WTC11 (cell line): ENCODE measurements around the gene RNF31. TPM values are rescaled to one million over a fixed set of nuclear protein-coding genes. Genes with fewer than 3 reads are reported as not detected.

Source experiments
- ATAC-seq: fragments of 200-7000 bp; cut with Tn5 transposase; 2 replicates; pipeline ENCODE4 v1.10.0; 2021; ENCODE audit warnings: mild to moderate bottlenecking, moderate library complexity
- CTCF ChIA-PET: fragments of 300-600 bp; sonication (Branson Sonifier 250); formaldehyde crosslinking; loops from one replicate; lab custom pipeline; 2021; ENCODE audit warnings: antibody characterized with exemption; lab: Charles Lee
- POLR2A ChIA-PET: fragments of 350-600 bp; sonication (Branson Sonifier 250); formaldehyde crosslinking; loops from one replicate; lab custom pipeline; 2021; ENCODE audit warnings: antibody characterized with exemption; lab: Charles Lee
- DNase-seq: peaks from one replicate; pipeline ENCODE4 v3.0.0; 2021; ENCODE audit warnings: low spot score
- H3K27ac Mint-ChIP-seq: 2 replicates; pipeline ENCODE4 v1.8.0; 2021; ENCODE audit warnings: mixed read lengths
- H3K27me3 Mint-ChIP-seq: 2 replicates; pipeline ENCODE4 v1.8.0; 2021; ENCODE audit warnings: low read depth, mild to moderate bottlenecking, moderate library complexity, mixed read lengths
- H3K36me3 Mint-ChIP-seq: 2 replicates; pipeline ENCODE4 v1.8.0; 2021; ENCODE audit warnings: mixed read lengths
- H3K4me1 Mint-ChIP-seq: 2 replicates; pipeline ENCODE4 v1.8.0; 2022; ENCODE audit warnings: mixed read lengths
- H3K4me3 Mint-ChIP-seq: 2 replicates; pipeline ENCODE4 v1.8.0; 2021; ENCODE audit warnings: mild to moderate bottlenecking, moderate library complexity, mixed read lengths
- H3K9me3 Mint-ChIP-seq: 2 replicates; pipeline ENCODE4 v1.8.0; 2021; ENCODE audit warnings: mixed read lengths
- CREM ChIP-seq: sonication (generic); formaldehyde crosslinking; IDR thresholded peaks from 2 replicates; pipeline ENCODE4 v1.8.1; 2022; ENCODE audit warnings: mild to moderate bottlenecking, missing genetic modification reagents, moderate library complexity
- GRHL2 ChIP-seq: fragments of 250-450 bp; sonication (Bioruptor Pico); IDR thresholded peaks from 2 replicates; pipeline ENCODE4 v1.8.0; 2022; ENCODE audit warnings: mild to moderate bottlenecking, moderate library complexity; ENCODE audit not compliant: insufficient replicate concordance, severe bottlenecking
- IRF2 ChIP-seq: sonication (generic); formaldehyde crosslinking; IDR thresholded peaks from 2 replicates; pipeline ENCODE4 v1.8.0; 2022; ENCODE audit warnings: low read depth, missing genetic modification reagents, borderline replicate concordance
- NR1H2 ChIP-seq: sonication (generic); formaldehyde crosslinking; IDR thresholded peaks from 2 replicates; pipeline ENCODE4 v1.9.0; 2021; ENCODE audit warnings: mild to moderate bottlenecking, moderate library complexity, missing genetic modification reagents
- OVOL2 ChIP-seq: fragments of 250-450 bp; sonication (Bioruptor Pico); IDR thresholded peaks from 2 replicates; pipeline ENCODE4 v1.9.0; 2021; ENCODE audit warnings: mild to moderate bottlenecking, borderline replicate concordance
- RORB ChIP-seq: fragments of 250-450 bp; sonication (Bioruptor Pico); IDR thresholded peaks from 2 replicates; pipeline ENCODE4 v1.9.0; 2021; ENCODE audit warnings: mild to moderate bottlenecking
- TCF7 ChIP-seq: sonication (generic); formaldehyde crosslinking; IDR thresholded peaks from 2 replicates; pipeline ENCODE4 v1.8.0; 2022; ENCODE audit warnings: mild to moderate bottlenecking, low read depth, missing genetic modification reagents, moderate library complexity
- ZNF232 ChIP-seq: sonication (generic); formaldehyde crosslinking; IDR thresholded peaks from 2 replicates; pipeline ENCODE4 v1.8.0; 2022; ENCODE audit warnings: mild to moderate bottlenecking, missing genetic modification reagents
- ZNF263 ChIP-seq: sonication (generic); formaldehyde crosslinking; IDR thresholded peaks from 2 replicates; pipeline ENCODE4 v1.8.1; 2022; ENCODE audit warnings: low read depth, mild to moderate bottlenecking, moderate library complexity, missing genetic modification reagents
- total RNA-seq: library from RNA; stranded (reverse); gene quantifications from 3 replicates; pipeline ENCODE4 v1.2.3, GENCODE V29; 2021
- TF ChIP-seq, protein P1 (sequence below): sonication (generic); formaldehyde crosslinking; IDR thresholded peaks from 2 replicates; pipeline ENCODE4 v1.8.0; 2023; ENCODE audit warnings: missing genetic modification reagents, mild to moderate bottlenecking, borderline replicate concordance
- TF ChIP-seq, protein P2 (sequence below): sonication (generic); formaldehyde crosslinking; IDR thresholded peaks from 2 replicates; pipeline ENCODE4 v1.8.1; 2022; ENCODE audit warnings: mild to moderate bottlenecking, moderate library complexity, missing genetic modification reagents
- TF ChIP-seq, protein P3 (sequence below): sonication (generic); formaldehyde crosslinking; IDR thresholded peaks from 2 replicates; pipeline ENCODE4 v1.8.0; 2022; ENCODE audit warnings: mild to moderate bottlenecking, missing genetic modification reagents
- TF ChIP-seq, protein P4 (sequence below): sonication (generic); formaldehyde crosslinking; IDR thresholded peaks from 2 replicates; pipeline ENCODE4 v1.8.0; 2022; ENCODE audit warnings: mild to moderate bottlenecking, missing genetic modification reagents
- TF ChIP-seq, protein P5 (sequence below): fragments of 250-450 bp; sonication (Bioruptor Pico); IDR thresholded peaks from 2 replicates; pipeline ENCODE4 v1.9.0; 2021; ENCODE audit warnings: mild to moderate bottlenecking
- TF ChIP-seq, protein P6 (sequence below): fragments of 250-450 bp; sonication (Bioruptor Pico); IDR thresholded peaks from 2 replicates; pipeline ENCODE4 v2.1.2; 2022; ENCODE audit warnings: mild to moderate bottlenecking, moderate library complexity
- TF ChIP-seq, protein P7 (sequence below): fragments of 250-450 bp; sonication (Bioruptor Pico); IDR thresholded peaks from 2 replicates; pipeline ENCODE4 v1.9.0; 2021; ENCODE audit warnings: mild to moderate bottlenecking, borderline replicate concordance
- TF ChIP-seq, protein P8 (sequence below): fragments of 250-450 bp; sonication (Bioruptor Pico); IDR thresholded peaks from 2 replicates; pipeline ENCODE4 v1.9.0; 2021; ENCODE audit warnings: mild to moderate bottlenecking
- TF ChIP-seq, protein P9 (sequence below): sonication (generic); formaldehyde crosslinking; IDR thresholded peaks from 2 replicates; pipeline ENCODE4 v1.8.1; 2022; ENCODE audit warnings: low read depth, missing genetic modification reagents, borderline replicate concordance

RNF31 gene
- total RNA-seq, 1 experiment from 2014 or later, result 86.2 TPM

DNA sequence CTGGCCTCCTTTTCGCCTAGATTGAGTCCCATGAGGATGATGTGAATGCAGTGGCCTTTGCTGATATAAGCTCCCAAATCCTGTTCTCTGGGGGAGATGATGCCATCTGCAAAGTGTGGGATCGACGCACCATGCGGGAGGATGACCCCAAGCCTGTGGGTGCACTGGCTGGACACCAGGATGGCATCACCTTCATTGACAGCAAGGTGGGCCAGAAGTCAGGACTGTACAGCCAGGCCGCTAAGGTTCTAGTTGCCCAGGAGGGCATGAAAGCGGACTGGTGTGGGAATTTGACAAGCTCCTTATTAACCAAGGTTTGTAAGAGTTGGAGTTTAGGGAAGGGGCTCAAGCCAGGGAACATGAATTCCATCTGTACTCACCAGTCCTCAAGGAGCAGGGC lies 27.6 kb upstream of the RNF31 start (continued):
- TF ChIP-seq, protein P1, sequence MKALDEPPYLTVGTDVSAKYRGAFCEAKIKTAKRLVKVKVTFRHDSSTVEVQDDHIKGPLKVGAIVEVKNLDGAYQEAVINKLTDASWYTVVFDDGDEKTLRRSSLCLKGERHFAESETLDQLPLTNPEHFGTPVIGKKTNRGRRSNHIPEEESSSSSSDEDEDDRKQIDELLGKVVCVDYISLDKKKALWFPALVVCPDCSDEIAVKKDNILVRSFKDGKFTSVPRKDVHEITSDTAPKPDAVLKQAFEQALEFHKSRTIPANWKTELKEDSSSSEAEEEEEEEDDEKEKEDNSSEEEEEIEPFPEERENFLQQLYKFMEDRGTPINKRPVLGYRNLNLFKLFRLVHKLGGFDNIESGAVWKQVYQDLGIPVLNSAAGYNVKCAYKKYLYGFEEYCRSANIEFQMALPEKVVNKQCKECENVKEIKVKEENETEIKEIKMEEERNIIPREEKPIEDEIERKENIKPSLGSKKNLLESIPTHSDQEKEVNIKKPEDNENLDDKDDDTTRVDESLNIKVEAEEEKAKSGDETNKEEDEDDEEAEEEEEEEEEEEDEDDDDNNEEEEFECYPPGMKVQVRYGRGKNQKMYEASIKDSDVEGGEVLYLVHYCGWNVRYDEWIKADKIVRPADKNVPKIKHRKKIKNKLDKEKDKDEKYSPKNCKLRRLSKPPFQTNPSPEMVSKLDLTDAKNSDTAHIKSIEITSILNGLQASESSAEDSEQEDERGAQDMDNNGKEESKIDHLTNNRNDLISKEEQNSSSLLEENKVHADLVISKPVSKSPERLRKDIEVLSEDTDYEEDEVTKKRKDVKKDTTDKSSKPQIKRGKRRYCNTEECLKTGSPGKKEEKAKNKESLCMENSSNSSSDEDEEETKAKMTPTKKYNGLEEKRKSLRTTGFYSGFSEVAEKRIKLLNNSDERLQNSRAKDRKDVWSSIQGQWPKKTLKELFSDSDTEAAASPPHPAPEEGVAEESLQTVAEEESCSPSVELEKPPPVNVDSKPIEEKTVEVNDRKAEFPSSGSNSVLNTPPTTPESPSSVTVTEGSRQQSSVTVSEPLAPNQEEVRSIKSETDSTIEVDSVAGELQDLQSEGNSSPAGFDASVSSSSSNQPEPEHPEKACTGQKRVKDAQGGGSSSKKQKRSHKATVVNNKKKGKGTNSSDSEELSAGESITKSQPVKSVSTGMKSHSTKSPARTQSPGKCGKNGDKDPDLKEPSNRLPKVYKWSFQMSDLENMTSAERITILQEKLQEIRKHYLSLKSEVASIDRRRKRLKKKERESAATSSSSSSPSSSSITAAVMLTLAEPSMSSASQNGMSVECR, result no peak

DNA sequence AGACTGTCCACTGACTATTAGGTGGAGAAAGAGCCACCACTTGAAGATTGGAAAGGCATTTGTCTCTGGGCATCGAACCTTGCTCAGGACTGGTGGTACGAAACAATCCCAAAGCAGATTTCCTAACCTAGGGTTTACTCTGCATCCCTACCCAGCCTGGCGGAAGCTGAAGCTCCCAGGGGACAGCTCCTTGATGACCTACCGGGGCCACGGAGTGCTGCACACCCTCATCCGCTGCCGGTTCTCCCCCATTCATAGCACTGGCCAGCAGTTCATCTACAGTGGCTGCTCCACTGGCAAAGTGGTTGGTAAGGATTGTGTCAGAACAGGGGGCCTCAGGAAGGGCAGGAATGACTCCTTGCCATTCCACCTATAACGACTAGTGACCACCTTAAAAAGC lies 26.1 kb upstream of the RNF31 start:
- no peak overlapping the region for H3K4me3 Mint-ChIP-seq
- no peak for DNase-seq
- H3K27ac Mint-ChIP-seq, result no peak overlapping the region
- H3K27me3 Mint-ChIP-seq, result no peaks in the 10 kb centered on the region
- POLR2A ChIA-PET, result no interaction called here
- CTCF ChIA-PET, result interaction anchor here (1.0 to 1.3 kb wide), 2 partner anchors 12 to 18 kb away, joined by 3 to 5 read pairs; no protein-coding TSS in a partner anchor
- no peaks in the 10 kb centered on the region for H3K9me3 Mint-ChIP-seq
- no peak for ATAC-seq
- TF ChIP-seq, protein P2, sequence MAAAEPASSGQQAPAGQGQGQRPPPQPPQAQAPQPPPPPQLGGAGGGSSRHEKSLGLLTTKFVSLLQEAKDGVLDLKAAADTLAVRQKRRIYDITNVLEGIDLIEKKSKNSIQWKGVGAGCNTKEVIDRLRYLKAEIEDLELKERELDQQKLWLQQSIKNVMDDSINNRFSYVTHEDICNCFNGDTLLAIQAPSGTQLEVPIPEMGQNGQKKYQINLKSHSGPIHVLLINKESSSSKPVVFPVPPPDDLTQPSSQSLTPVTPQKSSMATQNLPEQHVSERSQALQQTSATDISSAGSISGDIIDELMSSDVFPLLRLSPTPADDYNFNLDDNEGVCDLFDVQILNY, result no peak
- TF ChIP-seq OVOL2 (CRISPR knock-in tag) (no peak), GRHL2 (CRISPR knock-in tag) (no peak), TCF7 (CRISPR knock-in tag) (no peak), CREM (no peak), NR1H2 (CRISPR knock-in tag) (no peak), RORB (CRISPR knock-in tag) (no peak), ZNF232 (no peak), IRF2 (no peak), ZNF263 (no peak)
- TF ChIP-seq, protein P3, sequence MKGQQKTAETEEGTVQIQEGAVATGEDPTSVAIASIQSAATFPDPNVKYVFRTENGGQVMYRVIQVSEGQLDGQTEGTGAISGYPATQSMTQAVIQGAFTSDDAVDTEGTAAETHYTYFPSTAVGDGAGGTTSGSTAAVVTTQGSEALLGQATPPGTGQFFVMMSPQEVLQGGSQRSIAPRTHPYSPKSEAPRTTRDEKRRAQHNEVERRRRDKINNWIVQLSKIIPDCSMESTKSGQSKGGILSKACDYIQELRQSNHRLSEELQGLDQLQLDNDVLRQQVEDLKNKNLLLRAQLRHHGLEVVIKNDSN, result no peak
- TF ChIP-seq, protein P4, sequence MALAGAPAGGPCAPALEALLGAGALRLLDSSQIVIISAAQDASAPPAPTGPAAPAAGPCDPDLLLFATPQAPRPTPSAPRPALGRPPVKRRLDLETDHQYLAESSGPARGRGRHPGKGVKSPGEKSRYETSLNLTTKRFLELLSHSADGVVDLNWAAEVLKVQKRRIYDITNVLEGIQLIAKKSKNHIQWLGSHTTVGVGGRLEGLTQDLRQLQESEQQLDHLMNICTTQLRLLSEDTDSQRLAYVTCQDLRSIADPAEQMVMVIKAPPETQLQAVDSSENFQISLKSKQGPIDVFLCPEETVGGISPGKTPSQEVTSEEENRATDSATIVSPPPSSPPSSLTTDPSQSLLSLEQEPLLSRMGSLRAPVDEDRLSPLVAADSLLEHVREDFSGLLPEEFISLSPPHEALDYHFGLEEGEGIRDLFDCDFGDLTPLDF (CRISPR knock-in tag), result no peak
- TF ChIP-seq, protein P5, sequence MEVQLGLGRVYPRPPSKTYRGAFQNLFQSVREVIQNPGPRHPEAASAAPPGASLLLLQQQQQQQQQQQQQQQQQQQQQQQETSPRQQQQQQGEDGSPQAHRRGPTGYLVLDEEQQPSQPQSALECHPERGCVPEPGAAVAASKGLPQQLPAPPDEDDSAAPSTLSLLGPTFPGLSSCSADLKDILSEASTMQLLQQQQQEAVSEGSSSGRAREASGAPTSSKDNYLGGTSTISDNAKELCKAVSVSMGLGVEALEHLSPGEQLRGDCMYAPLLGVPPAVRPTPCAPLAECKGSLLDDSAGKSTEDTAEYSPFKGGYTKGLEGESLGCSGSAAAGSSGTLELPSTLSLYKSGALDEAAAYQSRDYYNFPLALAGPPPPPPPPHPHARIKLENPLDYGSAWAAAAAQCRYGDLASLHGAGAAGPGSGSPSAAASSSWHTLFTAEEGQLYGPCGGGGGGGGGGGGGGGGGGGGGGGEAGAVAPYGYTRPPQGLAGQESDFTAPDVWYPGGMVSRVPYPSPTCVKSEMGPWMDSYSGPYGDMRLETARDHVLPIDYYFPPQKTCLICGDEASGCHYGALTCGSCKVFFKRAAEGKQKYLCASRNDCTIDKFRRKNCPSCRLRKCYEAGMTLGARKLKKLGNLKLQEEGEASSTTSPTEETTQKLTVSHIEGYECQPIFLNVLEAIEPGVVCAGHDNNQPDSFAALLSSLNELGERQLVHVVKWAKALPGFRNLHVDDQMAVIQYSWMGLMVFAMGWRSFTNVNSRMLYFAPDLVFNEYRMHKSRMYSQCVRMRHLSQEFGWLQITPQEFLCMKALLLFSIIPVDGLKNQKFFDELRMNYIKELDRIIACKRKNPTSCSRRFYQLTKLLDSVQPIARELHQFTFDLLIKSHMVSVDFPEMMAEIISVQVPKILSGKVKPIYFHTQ (CRISPR knock-in tag), result no peak
- TF ChIP-seq, protein P6, sequence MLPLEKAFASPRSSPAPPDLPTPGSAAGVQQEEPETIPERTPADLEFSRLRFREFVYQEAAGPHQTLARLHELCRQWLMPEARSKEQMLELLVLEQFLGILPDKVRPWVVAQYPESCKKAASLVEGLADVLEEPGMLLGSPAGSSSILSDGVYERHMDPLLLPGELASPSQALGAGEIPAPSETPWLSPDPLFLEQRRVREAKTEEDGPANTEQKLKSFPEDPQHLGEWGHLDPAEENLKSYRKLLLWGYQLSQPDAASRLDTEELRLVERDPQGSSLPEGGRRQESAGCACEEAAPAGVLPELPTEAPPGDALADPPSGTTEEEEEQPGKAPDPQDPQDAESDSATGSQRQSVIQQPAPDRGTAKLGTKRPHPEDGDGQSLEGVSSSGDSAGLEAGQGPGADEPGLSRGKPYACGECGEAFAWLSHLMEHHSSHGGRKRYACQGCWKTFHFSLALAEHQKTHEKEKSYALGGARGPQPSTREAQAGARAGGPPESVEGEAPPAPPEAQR (CRISPR knock-in tag), result no peak
- TF ChIP-seq, protein P7, sequence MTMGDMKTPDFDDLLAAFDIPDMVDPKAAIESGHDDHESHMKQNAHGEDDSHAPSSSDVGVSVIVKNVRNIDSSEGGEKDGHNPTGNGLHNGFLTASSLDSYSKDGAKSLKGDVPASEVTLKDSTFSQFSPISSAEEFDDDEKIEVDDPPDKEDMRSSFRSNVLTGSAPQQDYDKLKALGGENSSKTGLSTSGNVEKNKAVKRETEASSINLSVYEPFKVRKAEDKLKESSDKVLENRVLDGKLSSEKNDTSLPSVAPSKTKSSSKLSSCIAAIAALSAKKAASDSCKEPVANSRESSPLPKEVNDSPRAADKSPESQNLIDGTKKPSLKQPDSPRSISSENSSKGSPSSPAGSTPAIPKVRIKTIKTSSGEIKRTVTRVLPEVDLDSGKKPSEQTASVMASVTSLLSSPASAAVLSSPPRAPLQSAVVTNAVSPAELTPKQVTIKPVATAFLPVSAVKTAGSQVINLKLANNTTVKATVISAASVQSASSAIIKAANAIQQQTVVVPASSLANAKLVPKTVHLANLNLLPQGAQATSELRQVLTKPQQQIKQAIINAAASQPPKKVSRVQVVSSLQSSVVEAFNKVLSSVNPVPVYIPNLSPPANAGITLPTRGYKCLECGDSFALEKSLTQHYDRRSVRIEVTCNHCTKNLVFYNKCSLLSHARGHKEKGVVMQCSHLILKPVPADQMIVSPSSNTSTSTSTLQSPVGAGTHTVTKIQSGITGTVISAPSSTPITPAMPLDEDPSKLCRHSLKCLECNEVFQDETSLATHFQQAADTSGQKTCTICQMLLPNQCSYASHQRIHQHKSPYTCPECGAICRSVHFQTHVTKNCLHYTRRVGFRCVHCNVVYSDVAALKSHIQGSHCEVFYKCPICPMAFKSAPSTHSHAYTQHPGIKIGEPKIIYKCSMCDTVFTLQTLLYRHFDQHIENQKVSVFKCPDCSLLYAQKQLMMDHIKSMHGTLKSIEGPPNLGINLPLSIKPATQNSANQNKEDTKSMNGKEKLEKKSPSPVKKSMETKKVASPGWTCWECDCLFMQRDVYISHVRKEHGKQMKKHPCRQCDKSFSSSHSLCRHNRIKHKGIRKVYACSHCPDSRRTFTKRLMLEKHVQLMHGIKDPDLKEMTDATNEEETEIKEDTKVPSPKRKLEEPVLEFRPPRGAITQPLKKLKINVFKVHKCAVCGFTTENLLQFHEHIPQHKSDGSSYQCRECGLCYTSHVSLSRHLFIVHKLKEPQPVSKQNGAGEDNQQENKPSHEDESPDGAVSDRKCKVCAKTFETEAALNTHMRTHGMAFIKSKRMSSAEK, result no peak
- TF ChIP-seq, protein P8, sequence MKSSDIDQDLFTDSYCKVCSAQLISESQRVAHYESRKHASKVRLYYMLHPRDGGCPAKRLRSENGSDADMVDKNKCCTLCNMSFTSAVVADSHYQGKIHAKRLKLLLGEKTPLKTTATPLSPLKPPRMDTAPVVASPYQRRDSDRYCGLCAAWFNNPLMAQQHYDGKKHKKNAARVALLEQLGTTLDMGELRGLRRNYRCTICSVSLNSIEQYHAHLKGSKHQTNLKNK, result no peak
- TF ChIP-seq, protein P9, sequence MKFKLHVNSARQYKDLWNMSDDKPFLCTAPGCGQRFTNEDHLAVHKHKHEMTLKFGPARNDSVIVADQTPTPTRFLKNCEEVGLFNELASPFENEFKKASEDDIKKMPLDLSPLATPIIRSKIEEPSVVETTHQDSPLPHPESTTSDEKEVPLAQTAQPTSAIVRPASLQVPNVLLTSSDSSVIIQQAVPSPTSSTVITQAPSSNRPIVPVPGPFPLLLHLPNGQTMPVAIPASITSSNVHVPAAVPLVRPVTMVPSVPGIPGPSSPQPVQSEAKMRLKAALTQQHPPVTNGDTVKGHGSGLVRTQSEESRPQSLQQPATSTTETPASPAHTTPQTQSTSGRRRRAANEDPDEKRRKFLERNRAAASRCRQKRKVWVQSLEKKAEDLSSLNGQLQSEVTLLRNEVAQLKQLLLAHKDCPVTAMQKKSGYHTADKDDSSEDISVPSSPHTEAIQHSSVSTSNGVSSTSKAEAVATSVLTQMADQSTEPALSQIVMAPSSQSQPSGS, result no peak
- peaks cover 6% of the 10 kb centered on the region for H3K4me1 Mint-ChIP-seq
- H3K36me3 Mint-ChIP-seq, result peaks cover 52% of the 10 kb centered on the region
